Prostate gland (tissue), 2 donors: ENCODE results near the gene CNPY3.

Source experiments
- POLR2A ChIP-seq: fragments of 450-650 bp; IDR thresholded peaks from one replicate; pipeline ENCODE4 v1.6.1; 2016; ENCODE audit warnings: antibody characterized with exemption, mild to moderate bottlenecking
- POLR2AphosphoS5 ChIP-seq: sonication (generic); formaldehyde crosslinking; IDR thresholded peaks from one replicate; pipeline ENCODE4 v1.6.1; 2017; ENCODE audit warnings: antibody characterized with exemption
- TF ChIP-seq, protein P1 (sequence below), 4 experiments: fragments of 200-600 bp in 2 of 4; fragments of 450-650 bp in 2 of 4; sonication (generic) in 2 of 4; IDR thresholded peaks; 1 replicate in 3 of 4; 2 replicates in 1 of 4; pipeline ENCODE4 v1.5.1; 2016 to 2019; ENCODE audit warnings: antibody characterized with exemption in 4 of 4, mild to moderate bottlenecking in 2 of 4, moderate library complexity in 2 of 4

DNA sequence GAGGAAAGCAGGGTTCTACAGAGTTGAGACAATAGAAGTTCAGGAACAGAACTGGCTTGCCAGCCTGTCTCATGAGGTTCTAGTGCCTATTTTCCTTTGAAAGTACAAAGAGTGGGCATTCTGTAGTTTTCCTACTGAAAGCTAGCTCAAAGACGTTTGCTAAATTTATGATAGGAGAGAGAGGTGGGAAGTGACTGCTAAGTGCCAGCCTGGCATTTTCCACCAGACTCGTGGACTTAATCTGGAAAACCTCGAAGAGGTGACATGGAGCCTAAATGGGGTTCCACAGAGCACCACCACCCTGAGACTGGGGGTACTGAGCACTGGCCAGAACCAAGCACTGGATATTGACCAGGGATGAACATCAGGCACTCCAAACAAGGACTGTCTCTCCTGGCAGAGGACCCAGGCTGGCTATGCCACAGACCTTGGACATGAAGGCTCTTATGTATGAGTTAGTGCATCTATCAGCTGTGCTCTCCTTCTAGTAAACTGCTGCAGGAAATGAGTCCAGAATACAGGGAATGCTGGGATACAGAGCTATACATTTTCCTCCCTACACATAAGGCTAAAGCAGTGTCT, 42.6 kb downstream of the CNPY3 start:
- TF ChIP-seq POLR2AphosphoS5 (no peak), POLR2A (no peak)
- TF ChIP-seq, protein P1, sequence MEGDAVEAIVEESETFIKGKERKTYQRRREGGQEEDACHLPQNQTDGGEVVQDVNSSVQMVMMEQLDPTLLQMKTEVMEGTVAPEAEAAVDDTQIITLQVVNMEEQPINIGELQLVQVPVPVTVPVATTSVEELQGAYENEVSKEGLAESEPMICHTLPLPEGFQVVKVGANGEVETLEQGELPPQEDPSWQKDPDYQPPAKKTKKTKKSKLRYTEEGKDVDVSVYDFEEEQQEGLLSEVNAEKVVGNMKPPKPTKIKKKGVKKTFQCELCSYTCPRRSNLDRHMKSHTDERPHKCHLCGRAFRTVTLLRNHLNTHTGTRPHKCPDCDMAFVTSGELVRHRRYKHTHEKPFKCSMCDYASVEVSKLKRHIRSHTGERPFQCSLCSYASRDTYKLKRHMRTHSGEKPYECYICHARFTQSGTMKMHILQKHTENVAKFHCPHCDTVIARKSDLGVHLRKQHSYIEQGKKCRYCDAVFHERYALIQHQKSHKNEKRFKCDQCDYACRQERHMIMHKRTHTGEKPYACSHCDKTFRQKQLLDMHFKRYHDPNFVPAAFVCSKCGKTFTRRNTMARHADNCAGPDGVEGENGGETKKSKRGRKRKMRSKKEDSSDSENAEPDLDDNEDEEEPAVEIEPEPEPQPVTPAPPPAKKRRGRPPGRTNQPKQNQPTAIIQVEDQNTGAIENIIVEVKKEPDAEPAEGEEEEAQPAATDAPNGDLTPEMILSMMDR (IDR thresholded peaks at IDR 0.05) = no peak
